Neural cell (in vitro differentiated cells): ENCODE measurements around the gene ZNF804A. TPM values are rescaled to one million over a fixed set of nuclear protein-coding genes. Genes with fewer than 3 reads are reported as not detected.

ENCODE experiments used
- H2AFZ ChIP-seq: fragments of 200-600, 300-800 bp; sonication (generic), shearing (Covaris generic); 2 replicates; pipeline ENCODE4 v1.6.0; 2014; ENCODE audit warnings: low read depth, mild to moderate bottlenecking, antibody characterized with exemption, low read length, moderate library complexity
- H3F3A ChIP-seq: fragments of 200-600 bp; shearing (Covaris generic); 2 replicates; pipeline ENCODE4 v1.6.1; 2016; ENCODE audit warnings: mild to moderate bottlenecking, moderate library complexity, mixed read lengths, antibody characterized with exemption, low read length; ENCODE audit not compliant: insufficient read depth, poor library complexity, severe bottlenecking
- H3K27ac ChIP-seq: fragments of 200-600, 300-800 bp; sonication (generic), shearing (Covaris generic); 2 replicates; pipeline ENCODE4 v1.5.1; 2014; ENCODE audit warnings: mild to moderate bottlenecking, low read length, moderate library complexity
- H3K27me3 ChIP-seq: fragments of 300-800, 200-600 bp; sonication (generic), shearing (Covaris generic); 2 replicates; pipeline ENCODE4 v1.6.0; 2014; ENCODE audit warnings: mild to moderate bottlenecking, low read depth, low read length, moderate library complexity; ENCODE audit not compliant: insufficient read depth
- H3K36me3 ChIP-seq: fragments of 300-800, 200-600 bp; sonication (generic), shearing (Covaris generic); 2 replicates; pipeline ENCODE4 v1.5.1; 2014; ENCODE audit warnings: mild to moderate bottlenecking, antibody characterized with exemption, low read length, moderate library complexity; ENCODE audit not compliant: insufficient read depth
- H3K4me2 ChIP-seq: fragments of 300-800, 200-600 bp; sonication (generic), shearing (Covaris generic); 2 replicates; pipeline ENCODE4 v1.6.0; 2014; ENCODE audit warnings: mild to moderate bottlenecking, low read length
- H3K4me3 ChIP-seq: fragments of 300-800, 200-600 bp; sonication (generic), shearing (Covaris generic); 2 replicates; pipeline ENCODE4 v1.5.1; 2014; ENCODE audit warnings: mild to moderate bottlenecking, low read length, moderate library complexity
- H3K79me2 ChIP-seq: fragments of 200-600 bp; shearing (Covaris generic); replicated peaks from 2 replicates; pipeline ENCODE4 v1.6.0; 2014; ENCODE audit warnings: mild to moderate bottlenecking, low read length, moderate library complexity; ENCODE audit not compliant: insufficient read depth
- H3K9ac ChIP-seq: fragments of 300-800, 200-600 bp; sonication (generic), shearing (Covaris generic); 2 replicates; pipeline ENCODE4 v1.6.1; 2016; ENCODE audit warnings: mild to moderate bottlenecking, low read length, mixed read lengths
- H3K9me2 ChIP-seq: fragments of 200-600 bp; shearing (Covaris generic); 2 replicates; pipeline ENCODE4 v1.6.1; 2016; ENCODE audit warnings: mild to moderate bottlenecking, low read length, mixed read lengths; ENCODE audit not compliant: insufficient read depth
- H3K9me3 ChIP-seq: fragments of 200-600, 300-800 bp; sonication (generic), shearing (Covaris generic); 2 replicates; pipeline ENCODE4 v1.6.1; 2016; ENCODE audit warnings: mild to moderate bottlenecking, mixed run types, low read length, moderate library complexity, mixed read lengths
- H4K20me1 ChIP-seq: fragments of 200-600 bp; shearing (Covaris generic); 2 replicates; pipeline ENCODE4 v1.6.1; 2016; ENCODE audit warnings: mild to moderate bottlenecking, mixed run types; ENCODE audit not compliant: insufficient read depth
- EP300 ChIP-seq: fragments of 450-650 bp; conservative IDR thresholded peaks from 2 replicates; pipeline ENCODE4 v1.6.1; 2014; ENCODE audit warnings: antibody characterized with exemption, mild to moderate bottlenecking, moderate library complexity; ENCODE audit not compliant: poor library complexity, severe bottlenecking
- EZH2 ChIP-seq: fragments of 200-600, 300-800 bp; shearing (Covaris generic), sonication (generic); IDR thresholded peaks from 2 replicates; pipeline ENCODE4 v1.6.1; 2014; ENCODE audit warnings: antibody characterized with exemption, low read length, borderline replicate concordance, mild to moderate bottlenecking; ENCODE audit not compliant: insufficient read depth, poor library complexity, severe bottlenecking
- MXI1 ChIP-seq: fragments of 450-650 bp; conservative IDR thresholded peaks from 2 replicates; pipeline ENCODE4 v1.6.1; 2014; ENCODE audit warnings: antibody characterized with exemption, mild to moderate bottlenecking; ENCODE audit not compliant: poor library complexity, severe bottlenecking
- POLR2AphosphoS5 ChIP-seq: IDR thresholded peaks from 2 replicates; pipeline ENCODE4 v1.6.1; 2012
- RAD21 ChIP-seq: fragments of 450-650 bp; conservative IDR thresholded peaks from 2 replicates; pipeline ENCODE4 v1.6.1; 2014; ENCODE audit warnings: antibody characterized with exemption, mild to moderate bottlenecking, moderate library complexity
- SMC3 ChIP-seq: fragments of 450-650 bp; conservative IDR thresholded peaks from 2 replicates; pipeline ENCODE4 v1.6.1; 2014; ENCODE audit warnings: antibody characterized with exemption, mild to moderate bottlenecking, moderate library complexity; ENCODE audit not compliant: poor library complexity
- TAF1 ChIP-seq: IDR thresholded peaks from 2 replicates; pipeline ENCODE4 v1.6.1; 2012; ENCODE audit warnings: low read depth
- polyA plus RNA-seq: library from polyadenylated mRNA; depleted of rRNA; stranded (reverse); fragments of >200 nt; gene quantifications from 2 replicates; pipeline ENCODE4 v1.2.3, GENCODE V29; 2014
- TF ChIP-seq, protein P1 (sequence below): IDR thresholded peaks from 2 replicates; pipeline ENCODE4 v1.6.1; 2012; ENCODE audit warnings: borderline replicate concordance
- TF ChIP-seq, protein P2 (sequence below): fragments of 450-650 bp; IDR thresholded peaks from 2 replicates; pipeline ENCODE4 v1.5.1; 2014; ENCODE audit warnings: antibody characterized with exemption, mild to moderate bottlenecking, moderate library complexity; ENCODE audit not compliant: poor library complexity, severe bottlenecking

Gene ZNF804A
- polyA plus RNA-seq, 1 donor from 2014 or later: 2.7 TPM

DNA sequence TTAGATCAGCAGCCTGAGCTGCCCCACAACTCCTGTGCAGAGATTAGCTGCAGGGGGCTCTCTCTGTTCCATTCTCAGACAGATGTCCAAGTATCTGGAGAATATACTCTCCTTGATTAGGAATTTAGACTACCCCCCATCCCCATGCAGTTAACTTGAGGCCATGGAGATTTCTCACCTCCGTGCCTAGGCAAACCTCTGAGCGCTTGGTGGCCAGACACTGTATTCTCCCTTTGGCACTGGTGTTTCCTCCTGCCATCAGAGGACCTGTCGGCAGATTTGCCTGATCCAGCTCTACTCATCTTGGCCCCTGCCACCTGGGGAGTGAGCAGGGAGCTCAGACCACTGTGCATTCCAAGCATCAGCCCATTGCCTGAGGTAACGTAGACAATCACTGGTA, 48.3 kb downstream of the ZNF804A start:
- H4K20me1 ChIP-seq: no peaks in the 10 kb centered on the region
- no peak overlapping the region for H3K27ac ChIP-seq
- H3K27me3 ChIP-seq: no peaks in the 10 kb centered on the region
- no peaks in the 10 kb centered on the region for H3K79me2 ChIP-seq
- H3K36me3 ChIP-seq: no peaks in the 10 kb centered on the region
- H2AFZ ChIP-seq: no peak overlapping the region
- H3K9me3 ChIP-seq: no peaks in the 10 kb centered on the region
- no peak overlapping the region for H3K4me2 ChIP-seq
- no peak for TF ChIP-seq TAF1
- no peak for TF ChIP-seq EP300
- TF ChIP-seq RAD21: no peak
- TF ChIP-seq, protein P1, sequence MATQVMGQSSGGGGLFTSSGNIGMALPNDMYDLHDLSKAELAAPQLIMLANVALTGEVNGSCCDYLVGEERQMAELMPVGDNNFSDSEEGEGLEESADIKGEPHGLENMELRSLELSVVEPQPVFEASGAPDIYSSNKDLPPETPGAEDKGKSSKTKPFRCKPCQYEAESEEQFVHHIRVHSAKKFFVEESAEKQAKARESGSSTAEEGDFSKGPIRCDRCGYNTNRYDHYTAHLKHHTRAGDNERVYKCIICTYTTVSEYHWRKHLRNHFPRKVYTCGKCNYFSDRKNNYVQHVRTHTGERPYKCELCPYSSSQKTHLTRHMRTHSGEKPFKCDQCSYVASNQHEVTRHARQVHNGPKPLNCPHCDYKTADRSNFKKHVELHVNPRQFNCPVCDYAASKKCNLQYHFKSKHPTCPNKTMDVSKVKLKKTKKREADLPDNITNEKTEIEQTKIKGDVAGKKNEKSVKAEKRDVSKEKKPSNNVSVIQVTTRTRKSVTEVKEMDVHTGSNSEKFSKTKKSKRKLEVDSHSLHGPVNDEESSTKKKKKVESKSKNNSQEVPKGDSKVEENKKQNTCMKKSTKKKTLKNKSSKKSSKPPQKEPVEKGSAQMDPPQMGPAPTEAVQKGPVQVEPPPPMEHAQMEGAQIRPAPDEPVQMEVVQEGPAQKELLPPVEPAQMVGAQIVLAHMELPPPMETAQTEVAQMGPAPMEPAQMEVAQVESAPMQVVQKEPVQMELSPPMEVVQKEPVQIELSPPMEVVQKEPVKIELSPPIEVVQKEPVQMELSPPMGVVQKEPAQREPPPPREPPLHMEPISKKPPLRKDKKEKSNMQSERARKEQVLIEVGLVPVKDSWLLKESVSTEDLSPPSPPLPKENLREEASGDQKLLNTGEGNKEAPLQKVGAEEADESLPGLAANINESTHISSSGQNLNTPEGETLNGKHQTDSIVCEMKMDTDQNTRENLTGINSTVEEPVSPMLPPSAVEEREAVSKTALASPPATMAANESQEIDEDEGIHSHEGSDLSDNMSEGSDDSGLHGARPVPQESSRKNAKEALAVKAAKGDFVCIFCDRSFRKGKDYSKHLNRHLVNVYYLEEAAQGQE: no peak
- TF ChIP-seq, protein P2, sequence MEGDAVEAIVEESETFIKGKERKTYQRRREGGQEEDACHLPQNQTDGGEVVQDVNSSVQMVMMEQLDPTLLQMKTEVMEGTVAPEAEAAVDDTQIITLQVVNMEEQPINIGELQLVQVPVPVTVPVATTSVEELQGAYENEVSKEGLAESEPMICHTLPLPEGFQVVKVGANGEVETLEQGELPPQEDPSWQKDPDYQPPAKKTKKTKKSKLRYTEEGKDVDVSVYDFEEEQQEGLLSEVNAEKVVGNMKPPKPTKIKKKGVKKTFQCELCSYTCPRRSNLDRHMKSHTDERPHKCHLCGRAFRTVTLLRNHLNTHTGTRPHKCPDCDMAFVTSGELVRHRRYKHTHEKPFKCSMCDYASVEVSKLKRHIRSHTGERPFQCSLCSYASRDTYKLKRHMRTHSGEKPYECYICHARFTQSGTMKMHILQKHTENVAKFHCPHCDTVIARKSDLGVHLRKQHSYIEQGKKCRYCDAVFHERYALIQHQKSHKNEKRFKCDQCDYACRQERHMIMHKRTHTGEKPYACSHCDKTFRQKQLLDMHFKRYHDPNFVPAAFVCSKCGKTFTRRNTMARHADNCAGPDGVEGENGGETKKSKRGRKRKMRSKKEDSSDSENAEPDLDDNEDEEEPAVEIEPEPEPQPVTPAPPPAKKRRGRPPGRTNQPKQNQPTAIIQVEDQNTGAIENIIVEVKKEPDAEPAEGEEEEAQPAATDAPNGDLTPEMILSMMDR: no peak
- no peak for TF ChIP-seq POLR2AphosphoS5
- no peak for TF ChIP-seq EZH2
- TF ChIP-seq SMC3: no peak
- no peak for TF ChIP-seq MXI1
- no peaks in the 10 kb centered on the region for H3K9me2 ChIP-seq
- H3K4me3 ChIP-seq: no peak overlapping the region
- no peaks in the 10 kb centered on the region for H3F3A ChIP-seq
- no peak overlapping the region for H3K9ac ChIP-seq

DNA sequence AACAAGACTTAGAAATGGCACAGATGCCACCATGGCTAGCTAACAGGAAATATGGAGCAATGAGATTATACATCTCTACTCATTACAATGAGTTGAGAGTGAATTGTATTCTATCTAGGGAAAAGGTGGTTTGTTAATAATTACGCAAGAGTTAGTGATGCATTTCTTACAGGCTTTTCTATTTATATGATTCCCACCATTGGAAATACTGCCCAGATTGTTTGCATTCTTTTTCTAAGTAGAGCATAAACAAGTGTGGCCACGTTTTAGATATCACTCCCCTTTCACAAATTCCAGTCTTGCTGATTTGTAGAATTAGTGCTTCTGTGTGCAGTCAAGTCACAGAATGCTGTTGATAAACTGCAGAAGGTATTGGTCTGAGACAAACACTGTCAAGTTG, 56.6 kb downstream of the ZNF804A start:
- Histone ChIP-seq H3K9me2 (no peaks in the 10 kb centered on the region), H3K4me2 (no peak overlapping the region), H3K4me3 (no peak overlapping the region), H3K27ac (no peak overlapping the region), H3K9me3 (no peaks in the 10 kb centered on the region), H3K9ac (no peak overlapping the region), H3K27me3 (no peaks in the 10 kb centered on the region), H3K79me2 (no peaks in the 10 kb centered on the region), H3K36me3 (no peaks in the 10 kb centered on the region), H2AFZ (no peak overlapping the region), H4K20me1 (no peaks in the 10 kb centered on the region), H3F3A (no peaks in the 10 kb centered on the region)
- TF ChIP-seq EZH2 (no peak), RAD21 (no peak), TAF1 (no peak), SMC3 (no peak), EP300 (no peak)
- TF ChIP-seq, protein P1: no peak
